ENCODE measurements around the gene TIMP4. TPM values are rescaled to one million over a fixed set of nuclear protein-coding genes. Genes with fewer than 3 reads are reported as not detected.

Gene TIMP4
- polyA plus RNA-seq, 1 donor (not counting 4 experiments of a cell fraction or from before 2014, with no cell fraction given): 0.07 TPM

- no peak for TF ChIP-seq CTCF (optimal IDR thresholded peaks at IDR 0.05 in 1 of 3, IDR thresholded peaks at IDR 0.05 in 1 of 3, conservative IDR thresholded peaks at IDR 0.05 in 1 of 3; ENCODE audit: extremely low read depth in 1 of 3, insufficient read depth in 2 of 3, low read length in 3 of 3)
- DNase-seq (ENCODE audit: low read depth, low spot score): no peak
- no peaks in the 10 kb centered on the region for H3K9me3 ChIP-seq (ENCODE audit: control insufficient read depth, low read depth, low read length)
- no peaks in the 10 kb centered on the region for H3K36me3 ChIP-seq (ENCODE audit: control insufficient read depth in 2 of 2, extremely low read depth in 1 of 2, insufficient read depth in 2 of 2, low read length in 2 of 2)
- no peaks in the 10 kb centered on the region for H3K9me1 ChIP-seq (ENCODE audit: control insufficient read depth, extremely low read depth, insufficient read depth, low read length)
- H2AFZ ChIP-seq (ENCODE audit: control insufficient read depth, low read length): no peak overlapping the region
- no peak overlapping the region for H3K4me2 ChIP-seq (ENCODE audit: control insufficient read depth, extremely low read depth, insufficient read depth, low read depth, low read length)
- H3K79me2 ChIP-seq (ENCODE audit: control insufficient read depth, insufficient read depth, low read length): no peaks in the 10 kb centered on the region
- H3K27me3 ChIP-seq (ENCODE audit: control insufficient read depth, extremely low read depth, insufficient read depth, low read length): peaks cover 14% of the 10 kb centered on the region
- no peaks in the 10 kb centered on the region for H4K20me1 ChIP-seq (ENCODE audit: control insufficient read depth, extremely low read depth, insufficient read depth, low read length)
- H3K4me1 ChIP-seq (ENCODE audit: control insufficient read depth, extremely low read depth, insufficient read depth, low read length): no peaks in the 10 kb centered on the region
- no peak for FAIRE-seq
- no peak overlapping the region for H3K9ac ChIP-seq (ENCODE audit: control insufficient read depth, extremely low read depth, insufficient read depth, low read length)
- no peak overlapping the region for H3K4me3 ChIP-seq (ENCODE audit: control insufficient read depth in 2 of 3, extremely low read depth in 1 of 3, insufficient read depth in 2 of 3, low read depth in 1 of 3, low read length in 3 of 3)
- dilution Hi-C loops (cut with MboI; ENCODE audit: extremely low pct_ligation_motif_present, low sequenced_read_pairs): no loop called here
- H3K27ac ChIP-seq (ENCODE audit: control insufficient read depth, insufficient read depth, low read length): no peak overlapping the region
Observed at GRCh38 chr3:12131351-12132090, 27.2 kb downstream of the TIMP4 start.

- H4K20me1 ChIP-seq (ENCODE audit: control insufficient read depth, extremely low read depth, insufficient read depth, low read length): no peaks in the 10 kb centered on the region
- no peak for FAIRE-seq
- H2AFZ ChIP-seq (ENCODE audit: control insufficient read depth, low read length): no peak overlapping the region
- TF ChIP-seq EZH2 (IDR thresholded peaks at IDR 0.05; ENCODE audit: low read length): no peak
- TF ChIP-seq CTCF (optimal IDR thresholded peaks at IDR 0.05 in 1 of 3, IDR thresholded peaks at IDR 0.05 in 1 of 3, conservative IDR thresholded peaks at IDR 0.05 in 1 of 3; ENCODE audit: extremely low read depth in 1 of 3, insufficient read depth in 2 of 3, low read length in 3 of 3): no peak
- no peak overlapping the region for H3K4me3 ChIP-seq (ENCODE audit: control insufficient read depth in 2 of 3, extremely low read depth in 1 of 3, insufficient read depth in 2 of 3, low read depth in 1 of 3, low read length in 3 of 3)
- dilution Hi-C loops (cut with MboI; ENCODE audit: extremely low pct_ligation_motif_present, low sequenced_read_pairs): no loop called here
- no peaks in the 10 kb centered on the region for H3K9me3 ChIP-seq (ENCODE audit: control insufficient read depth, low read depth, low read length)
- no peak overlapping the region for H3K9ac ChIP-seq (ENCODE audit: control insufficient read depth, extremely low read depth, insufficient read depth, low read length)
- H3K27ac ChIP-seq (ENCODE audit: control insufficient read depth, insufficient read depth, low read length): no peak overlapping the region
- no peaks in the 10 kb centered on the region for H3K4me1 ChIP-seq (ENCODE audit: control insufficient read depth, extremely low read depth, insufficient read depth, low read length)
- no peak for DNase-seq (ENCODE audit: low read depth, low spot score)
- no peaks in the 10 kb centered on the region for H3K9me1 ChIP-seq (ENCODE audit: control insufficient read depth, extremely low read depth, insufficient read depth, low read length)
- H3K4me2 ChIP-seq (ENCODE audit: control insufficient read depth, extremely low read depth, insufficient read depth, low read depth, low read length): no peak overlapping the region
- peaks cover 14% of the 10 kb centered on the region for H3K27me3 ChIP-seq (ENCODE audit: control insufficient read depth, extremely low read depth, insufficient read depth, low read length)
- no peaks in the 10 kb centered on the region for H3K79me2 ChIP-seq (ENCODE audit: control insufficient read depth, insufficient read depth, low read length)
- H3K36me3 ChIP-seq (ENCODE audit: control insufficient read depth in 2 of 2, extremely low read depth in 1 of 2, insufficient read depth in 2 of 2, low read length in 2 of 2): no peaks in the 10 kb centered on the region
Observed at GRCh38 chr3:12127391-12127790, 31.3 kb downstream of the TIMP4 start.
